ENCODE data around the gene ARID5B.

GRCh38 chr10:62063795-62064472, 162.4 kb downstream of the ARID5B start:
- TF ChIP-seq POLR2A (IDR thresholded peaks at IDR 0.05; ENCODE audit: low read length), result no peak
- TF ChIP-seq GATA1 (IDR thresholded peaks at IDR 0.05; ENCODE audit: low read depth, low read length), result no peak
